Memory B cell (primary cell): ENCODE results near the gene CLIC1.
A peak's percentile ranks its signal among the peaks of the same experiment; 100 is the strongest.

ENCODE experiments used
- ATAC-seq: fragments of 150-1000 bp; cut with Tn5 transposase; 2 replicates; pipeline ENCODE4 v1.10.0; 2021; ENCODE audit warnings: low read depth, mild to moderate bottlenecking, moderate library complexity
- DNase-seq, 2 donors: peaks; one replicate each; pipeline ENCODE4 v3.0.0; 2022; ENCODE audit warnings: low spot score in 2 of 2
- H3K27ac Mint-ChIP-seq: one replicate; pipeline ENCODE4 v1.8.0; 2022; ENCODE audit warnings: mild to moderate bottlenecking, moderate library complexity, mixed read lengths
- H3K27me3 Mint-ChIP-seq: one replicate; pipeline ENCODE4 v1.8.0; 2022; ENCODE audit warnings: mixed read lengths
- H3K36me3 Mint-ChIP-seq: one replicate; pipeline ENCODE4 v1.8.0; 2022; ENCODE audit warnings: mild to moderate bottlenecking, mixed read lengths
- H3K4me1 Mint-ChIP-seq: one replicate; pipeline ENCODE4 v1.8.0; 2022; ENCODE audit warnings: mixed read lengths
- H3K4me3 Mint-ChIP-seq: one replicate; pipeline ENCODE4 v1.8.0; 2022; ENCODE audit warnings: mild to moderate bottlenecking, moderate library complexity, mixed read lengths
- H3K9me3 Mint-ChIP-seq: one replicate; pipeline ENCODE4 v1.8.0; 2022; ENCODE audit warnings: mixed read lengths

CLIC1 gene

DNA sequence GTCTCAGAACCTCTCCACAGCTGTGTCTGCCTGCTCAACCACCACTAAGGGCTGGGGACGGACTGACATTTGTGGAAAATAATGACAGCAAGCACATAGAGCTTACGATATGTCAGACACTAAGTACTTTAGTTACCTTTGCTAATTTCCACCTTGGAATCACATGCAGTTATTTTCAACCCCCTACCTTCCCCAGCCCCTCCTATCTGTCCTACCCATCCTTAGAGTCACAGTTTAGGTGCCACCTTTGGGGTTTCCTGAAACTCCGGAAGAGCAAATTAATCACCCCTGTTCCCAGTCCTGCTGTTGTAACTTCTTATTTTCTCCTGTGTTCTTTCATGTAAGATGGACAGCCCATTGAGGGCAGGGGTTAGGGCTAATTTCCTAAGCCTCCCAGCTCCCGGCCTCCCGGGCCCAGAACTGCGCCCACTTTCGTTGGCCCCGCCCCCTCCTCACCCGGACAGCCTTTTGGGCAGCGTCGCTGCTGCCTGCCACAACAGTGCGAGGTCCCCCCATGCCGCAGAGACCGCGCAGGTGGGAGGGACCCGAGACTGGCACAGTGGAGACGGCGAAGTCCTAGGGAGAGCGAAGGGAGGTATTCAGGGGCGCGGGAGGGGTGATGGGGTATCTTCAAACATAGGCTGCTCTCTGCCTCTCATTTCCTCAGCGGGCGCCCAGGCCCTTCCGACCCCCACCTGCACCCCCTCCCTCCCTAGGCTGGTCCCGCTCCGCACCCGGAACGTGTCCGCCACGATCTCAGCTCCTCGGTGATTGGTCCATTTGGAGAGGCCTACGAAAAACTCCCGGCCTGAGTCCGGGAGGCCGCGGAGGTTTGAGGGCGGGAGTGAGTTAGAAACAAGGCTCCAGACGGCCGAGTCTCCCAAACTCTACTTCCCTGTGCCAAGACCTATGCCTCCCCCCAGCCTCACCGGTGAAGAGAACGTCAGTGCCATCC lies 8.3 kb downstream of the CLIC1 start:
- H3K4me1 Mint-ChIP-seq, result peaks cover 42% of the 10 kb centered on the region
- H3K27ac Mint-ChIP-seq, result peak overlapping the region; percentile 97
- H3K36me3 Mint-ChIP-seq, result peaks cover 28% of the 10 kb centered on the region
- H3K9me3 Mint-ChIP-seq, result no peaks in the 10 kb centered on the region
- DNase-seq, result no peak
- H3K4me3 Mint-ChIP-seq, result peak overlapping the region; percentile 100
- ATAC-seq, result no peak
- no peaks in the 10 kb centered on the region for H3K27me3 Mint-ChIP-seq

DNA sequence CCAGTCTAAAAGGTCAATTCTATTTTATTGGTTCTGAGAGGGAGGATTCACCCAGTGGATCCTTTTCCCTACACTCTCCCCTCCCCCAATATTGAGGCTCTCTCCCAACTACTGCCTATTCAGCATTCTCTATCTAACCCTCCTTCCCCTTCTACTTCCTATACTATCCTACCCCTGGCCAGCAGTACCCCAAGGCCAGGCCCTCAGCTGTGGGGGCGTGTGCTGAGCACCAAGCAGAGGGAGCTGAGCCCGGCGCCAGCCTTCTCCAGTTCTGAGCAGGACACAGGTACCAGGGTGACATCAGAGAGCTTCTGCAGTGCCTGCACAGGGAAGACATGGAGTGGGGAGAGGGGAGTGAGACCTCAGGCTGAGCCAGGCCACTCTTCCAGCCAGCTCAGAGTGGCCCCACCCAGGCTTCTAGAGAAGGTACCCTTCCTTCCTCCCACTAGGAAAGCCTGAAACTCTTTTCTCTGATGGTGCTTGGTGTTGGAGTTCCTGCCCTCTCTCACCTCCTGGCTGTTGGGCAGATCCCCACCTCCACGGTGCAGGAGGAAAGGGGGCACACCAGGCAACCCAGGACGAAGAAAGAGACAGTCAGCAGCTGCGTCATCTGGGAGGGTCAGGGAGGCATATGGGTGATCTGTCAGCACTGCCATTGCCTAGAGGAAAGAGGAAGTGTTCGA lies 9.2 kb downstream of the CLIC1 start:
- peak; percentile 54 to 75 for DNase-seq
- ATAC-seq, result peak; percentile 76
- Mint-ChIP-seq H3K4me3 (peak overlapping the region; percentile 100), H3K9me3 (no peaks in the 10 kb centered on the region), H3K27me3 (no peaks in the 10 kb centered on the region), H3K4me1 (peaks cover 42% of the 10 kb centered on the region), H3K27ac (peak overlapping the region; percentile 97), H3K36me3 (peaks cover 28% of the 10 kb centered on the region)

DNA sequence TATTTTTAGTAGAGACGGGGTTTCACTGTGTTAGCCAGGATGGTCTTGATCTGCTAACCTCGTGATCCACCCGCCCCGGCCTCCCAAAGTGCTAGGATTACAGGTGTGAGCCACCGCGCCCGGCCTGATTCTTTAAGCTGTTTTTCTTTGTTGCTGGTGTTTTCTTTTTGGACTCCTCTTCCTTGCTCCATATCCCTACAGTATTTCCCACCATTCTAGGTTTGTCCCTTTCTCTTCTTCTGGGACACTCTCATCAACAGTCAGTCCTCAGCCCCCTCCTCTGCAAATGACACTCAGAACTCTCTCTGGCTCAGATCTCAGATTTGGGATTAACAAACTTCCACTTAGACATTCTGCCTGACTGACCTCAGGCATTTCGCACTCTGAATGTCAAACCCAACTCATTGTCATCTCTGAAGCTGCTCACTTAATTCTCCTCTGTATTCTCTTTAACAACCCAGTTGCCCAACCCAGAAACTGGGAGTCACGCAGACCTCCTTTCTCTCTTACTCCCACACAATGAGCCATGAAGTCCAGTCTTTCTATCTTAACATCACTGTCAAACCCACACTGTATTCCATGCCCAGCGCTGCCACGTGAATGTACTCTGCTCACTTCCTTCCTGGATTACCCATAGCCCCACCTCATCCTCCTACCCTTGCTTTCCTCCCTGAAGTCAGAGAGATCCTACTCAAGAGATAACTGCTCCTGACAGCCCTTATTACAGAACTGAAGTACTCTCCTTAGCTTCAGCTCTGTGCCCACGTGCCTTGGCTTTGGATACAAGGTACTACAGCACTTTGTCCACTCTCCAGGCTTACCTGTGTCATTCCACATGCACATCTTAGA lies 10.6 kb downstream of the CLIC1 start:
- Mint-ChIP-seq H3K27me3 (no peaks in the 10 kb centered on the region), H3K36me3 (peaks cover 21% of the 10 kb centered on the region), H3K4me3 (no peak overlapping the region), H3K9me3 (no peaks in the 10 kb centered on the region), H3K27ac (peak overlapping the region; percentile 35), H3K4me1 (peaks cover 42% of the 10 kb centered on the region)
- ATAC-seq (no peak), DNase-seq (no peak)

DNA sequence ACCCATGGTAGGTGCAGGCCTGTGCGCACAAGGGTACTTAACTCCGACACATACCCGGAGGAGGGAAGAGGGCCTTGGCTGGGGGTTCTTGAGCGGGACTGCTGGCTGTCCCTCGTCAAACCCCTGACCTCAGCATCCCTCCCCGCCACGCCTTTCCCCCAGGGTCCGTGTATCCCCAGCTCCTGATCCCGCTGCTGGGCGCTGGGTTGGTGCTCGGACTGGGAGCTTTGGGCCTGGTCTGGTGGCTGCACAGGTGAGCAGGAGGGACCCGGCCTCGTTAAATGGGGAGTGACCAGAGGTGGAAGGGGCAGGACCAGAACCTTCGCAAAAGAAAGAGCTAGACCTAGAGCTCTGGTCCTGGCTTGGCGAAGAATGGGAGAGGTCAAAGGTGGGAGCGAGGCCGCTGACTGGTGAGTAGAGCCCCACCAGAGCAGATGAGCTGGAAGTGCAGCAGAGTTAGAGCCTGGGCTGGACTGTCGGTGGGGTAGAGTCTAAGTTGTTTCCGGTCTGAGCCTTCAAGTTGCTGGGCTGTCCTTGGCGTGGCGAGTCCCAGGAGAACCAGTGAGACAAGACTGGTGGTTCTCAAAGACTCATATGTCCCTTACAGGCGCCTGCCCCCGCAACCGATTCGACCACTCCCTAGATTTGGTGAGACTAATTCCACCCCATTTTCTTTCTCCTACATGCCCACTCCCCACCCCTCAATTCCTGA lies 12.2 kb downstream of the CLIC1 start:
- Mint-ChIP-seq H3K27me3 (no peaks in the 10 kb centered on the region), H3K4me1 (peaks cover 35% of the 10 kb centered on the region), H3K27ac (no peak overlapping the region), H3K36me3 (peaks cover 21% of the 10 kb centered on the region), H3K4me3 (no peak overlapping the region), H3K9me3 (no peaks in the 10 kb centered on the region)
- ATAC-seq, result no peak
- no peak for DNase-seq

DNA sequence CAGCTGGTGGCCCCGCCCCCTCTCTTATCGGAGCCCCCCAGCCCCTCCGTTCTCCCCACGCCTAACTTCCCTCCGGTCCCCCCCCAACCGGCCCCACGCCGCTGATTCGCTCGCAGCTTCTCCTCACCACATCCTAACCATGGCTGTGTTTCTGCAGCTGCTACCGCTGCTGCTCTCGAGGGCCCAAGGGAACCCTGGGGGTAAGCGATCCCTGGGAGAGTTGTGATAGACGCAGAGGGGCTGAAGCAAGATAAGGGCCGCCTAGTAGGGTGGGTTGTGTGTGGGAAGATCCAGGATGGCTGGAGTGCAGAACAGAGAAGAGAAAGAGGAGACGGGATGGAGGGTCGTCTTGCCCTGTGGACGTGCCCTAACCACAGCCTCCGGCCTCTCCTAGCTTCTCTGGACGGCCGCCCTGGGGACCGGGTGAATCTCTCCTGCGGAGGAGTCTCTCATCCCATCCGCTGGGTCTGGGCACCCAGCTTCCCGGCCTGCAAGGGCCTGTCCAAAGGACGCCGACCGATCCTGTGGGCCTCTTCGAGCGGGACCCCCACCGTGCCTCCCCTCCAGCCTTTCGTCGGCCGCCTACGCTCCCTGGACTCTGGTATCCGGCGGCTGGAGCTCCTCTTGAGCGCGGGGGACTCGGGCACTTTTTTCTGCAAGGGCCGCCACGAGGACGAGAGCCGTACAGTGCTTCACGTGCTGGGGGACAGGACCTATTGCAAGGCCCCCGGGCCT lies 12.9 kb downstream of the CLIC1 start, which contains the start of gene MPIG6B:
MPIG6B (plus strand) TSS at position 129 of the 735 bp plus-strand sequence; CDS start at position 140, 11 bp downstream.
- H3K4me1 Mint-ChIP-seq, result peaks cover 30% of the 10 kb centered on the region
- no peaks in the 10 kb centered on the region for H3K27me3 Mint-ChIP-seq
- H3K36me3 Mint-ChIP-seq, result peaks cover 21% of the 10 kb centered on the region
- ATAC-seq (no peak), DNase-seq (no peak)
- no peaks in the 10 kb centered on the region for H3K9me3 Mint-ChIP-seq
- H3K4me3 Mint-ChIP-seq, result peak within 1 kb of the TSS; percentile 8
- H3K27ac Mint-ChIP-seq, result no peak within 1 kb of the TSS

DNA sequence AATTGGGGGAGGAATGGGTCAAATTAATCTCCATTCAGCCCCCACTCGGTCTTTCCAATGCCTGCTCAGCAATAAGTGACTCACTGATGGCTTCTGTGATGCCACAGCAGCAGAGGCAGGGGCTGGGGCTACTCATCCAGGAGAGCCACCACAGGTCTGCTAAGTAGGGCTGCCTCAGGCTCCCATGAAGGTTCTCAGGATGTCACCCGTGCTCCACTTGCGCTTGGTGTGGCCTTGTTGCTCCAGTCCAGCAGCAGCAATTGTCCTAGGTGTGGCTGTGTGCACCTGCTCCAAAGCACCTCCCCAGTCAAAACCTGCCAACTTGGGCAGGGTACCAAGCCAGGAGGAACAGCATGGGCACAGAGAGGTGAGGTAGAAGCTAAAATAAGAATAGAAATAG lies 14.2 kb downstream of the CLIC1 start:
- no peaks in the 10 kb centered on the region for H3K27me3 Mint-ChIP-seq
- ATAC-seq, result no peak
- H3K27ac Mint-ChIP-seq, result no peak overlapping the region
- H3K36me3 Mint-ChIP-seq, result peaks cover 16% of the 10 kb centered on the region
- H3K9me3 Mint-ChIP-seq, result no peaks in the 10 kb centered on the region
- DNase-seq, result no peak
- peaks cover 22% of the 10 kb centered on the region for H3K4me1 Mint-ChIP-seq
- H3K4me3 Mint-ChIP-seq, result no peak overlapping the region

DNA sequence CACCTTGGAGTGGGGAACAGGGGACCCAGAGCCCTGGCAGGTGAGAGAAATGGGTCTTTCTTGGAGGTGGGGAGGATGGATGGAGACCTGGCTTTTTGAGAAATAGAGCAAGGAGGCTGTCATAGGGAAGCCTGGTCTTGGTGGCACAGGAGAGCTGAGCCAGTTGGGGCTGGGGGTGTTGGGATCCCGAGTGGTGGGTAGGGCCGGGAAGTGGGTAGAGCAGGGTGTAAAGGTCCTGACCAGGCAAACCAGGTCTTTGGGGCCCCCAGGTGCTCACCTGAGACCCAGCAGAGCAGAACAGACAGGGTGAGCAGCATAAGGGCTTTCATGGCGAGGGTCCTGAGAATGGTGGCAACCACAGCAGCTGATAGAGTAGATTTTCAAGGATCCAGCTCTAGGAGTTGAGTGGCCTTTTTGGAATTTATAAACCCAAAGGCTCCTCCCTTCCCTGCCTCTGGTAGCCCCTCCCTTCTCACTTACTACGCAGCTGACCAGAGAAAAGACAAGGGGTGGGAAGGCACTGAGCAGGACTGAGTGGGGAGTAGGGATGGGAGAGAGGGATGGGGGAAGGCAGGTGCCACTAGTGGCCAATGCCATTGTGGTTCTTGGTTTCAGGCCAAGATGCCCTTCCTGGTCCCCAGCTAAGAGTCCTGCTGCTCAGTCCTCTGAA lies 14.8 kb downstream of the CLIC1 start, which contains the start of gene LY6G6C:
LY6G6C (minus strand) TSS at position 396 of the 670 bp plus-strand sequence; CDS start at position 329, 67 bp downstream.
- H3K27ac Mint-ChIP-seq, result peak within 1 kb of the TSS; percentile 4
- no peaks in the 10 kb centered on the region for H3K9me3 Mint-ChIP-seq
- H3K4me3 Mint-ChIP-seq, result no peak within 1 kb of the TSS
- no peak for DNase-seq
- peaks cover 16% of the 10 kb centered on the region for H3K4me1 Mint-ChIP-seq
- no peak for ATAC-seq
- no peaks in the 10 kb centered on the region for H3K27me3 Mint-ChIP-seq
- peaks cover 9% of the 10 kb centered on the region for H3K36me3 Mint-ChIP-seq

DNA sequence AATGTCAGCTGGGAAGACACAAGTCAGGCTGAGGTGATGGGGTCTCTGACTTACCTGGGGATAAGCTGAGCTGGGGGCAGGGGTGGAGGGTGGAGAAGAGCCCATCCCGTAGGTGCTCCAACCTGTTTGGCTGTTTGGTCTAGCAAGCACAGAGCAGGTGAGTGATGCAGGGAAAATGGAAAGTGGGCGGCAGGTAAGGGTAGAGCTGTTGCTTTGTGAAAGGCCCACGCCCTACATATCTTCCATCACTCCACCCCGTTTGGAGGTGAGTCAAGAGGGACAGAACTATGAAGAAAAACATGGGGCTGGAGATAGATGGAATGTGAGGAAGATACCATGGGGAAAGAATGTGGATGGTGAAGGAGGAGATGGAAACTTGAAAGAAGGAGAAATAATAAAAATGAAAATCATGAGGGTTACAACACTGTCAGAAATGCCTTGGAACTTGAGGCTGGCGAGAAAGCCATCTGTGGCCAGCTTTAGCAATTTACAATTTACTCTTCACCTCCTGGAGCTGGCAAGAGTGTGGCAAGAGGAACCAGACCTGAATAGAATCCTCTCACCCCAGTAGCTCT lies 16.0 kb downstream of the CLIC1 start:
- DNase-seq, result no peak
- Mint-ChIP-seq H3K27ac (no peak overlapping the region), H3K9me3 (no peaks in the 10 kb centered on the region), H3K36me3 (no peaks in the 10 kb centered on the region), H3K4me3 (no peak overlapping the region), H3K4me1 (peaks cover 5% of the 10 kb centered on the region), H3K27me3 (no peaks in the 10 kb centered on the region)
- ATAC-seq, result no peak

DNA sequence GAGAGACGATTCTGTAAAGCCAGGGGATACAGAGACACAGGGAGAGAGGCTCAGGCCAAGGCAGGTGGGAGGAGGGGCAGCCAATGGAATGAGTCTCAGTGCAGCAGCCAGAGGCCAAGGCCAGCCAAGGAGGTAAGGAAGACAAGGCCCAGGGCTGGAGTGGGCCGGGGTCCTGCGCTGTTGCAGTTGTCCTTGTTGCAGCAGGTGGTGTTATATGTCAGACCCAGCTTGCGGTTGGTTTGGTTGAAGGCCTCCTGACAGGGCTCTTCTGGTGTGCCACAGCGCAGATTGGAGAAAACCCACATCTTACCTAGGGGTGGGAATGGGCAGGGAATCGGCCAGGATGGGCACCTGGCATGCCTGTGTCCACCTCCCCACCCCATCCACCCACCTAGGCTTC lies 17.3 kb downstream of the CLIC1 start:
- H3K27ac Mint-ChIP-seq, result no peak overlapping the region
- no peak for ATAC-seq
- no peaks in the 10 kb centered on the region for H3K27me3 Mint-ChIP-seq
- H3K4me3 Mint-ChIP-seq, result no peak overlapping the region
- H3K36me3 Mint-ChIP-seq, result no peaks in the 10 kb centered on the region
- no peaks in the 10 kb centered on the region for H3K9me3 Mint-ChIP-seq
- H3K4me1 Mint-ChIP-seq, result peaks cover 5% of the 10 kb centered on the region
- no peak for DNase-seq

DNA sequence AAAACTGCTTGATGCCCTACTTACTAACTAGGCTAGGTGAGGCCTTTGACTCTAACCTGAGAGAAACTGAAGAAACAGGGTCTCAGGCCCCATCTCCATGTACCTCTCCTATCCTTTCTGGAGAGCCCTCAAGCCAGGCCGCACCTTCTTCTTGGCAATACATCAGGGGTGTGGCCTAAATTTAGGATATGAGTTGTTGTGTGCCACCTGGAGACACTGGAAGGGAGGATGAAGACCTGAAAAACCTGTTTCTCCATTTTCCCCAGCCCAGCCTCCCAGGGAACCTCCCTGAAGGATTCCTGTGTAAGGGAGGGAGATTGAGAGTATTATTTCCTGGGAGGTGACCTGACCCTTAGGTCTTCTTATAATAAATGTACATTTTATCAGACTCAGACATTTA lies 18.1 kb downstream of the CLIC1 start:
- Mint-ChIP-seq H3K27me3 (no peaks in the 10 kb centered on the region), H3K4me1 (peaks cover 2% of the 10 kb centered on the region), H3K36me3 (no peaks in the 10 kb centered on the region), H3K27ac (no peak overlapping the region), H3K9me3 (no peaks in the 10 kb centered on the region), H3K4me3 (no peak overlapping the region)
- ATAC-seq (no peak), DNase-seq (no peak)

DNA sequence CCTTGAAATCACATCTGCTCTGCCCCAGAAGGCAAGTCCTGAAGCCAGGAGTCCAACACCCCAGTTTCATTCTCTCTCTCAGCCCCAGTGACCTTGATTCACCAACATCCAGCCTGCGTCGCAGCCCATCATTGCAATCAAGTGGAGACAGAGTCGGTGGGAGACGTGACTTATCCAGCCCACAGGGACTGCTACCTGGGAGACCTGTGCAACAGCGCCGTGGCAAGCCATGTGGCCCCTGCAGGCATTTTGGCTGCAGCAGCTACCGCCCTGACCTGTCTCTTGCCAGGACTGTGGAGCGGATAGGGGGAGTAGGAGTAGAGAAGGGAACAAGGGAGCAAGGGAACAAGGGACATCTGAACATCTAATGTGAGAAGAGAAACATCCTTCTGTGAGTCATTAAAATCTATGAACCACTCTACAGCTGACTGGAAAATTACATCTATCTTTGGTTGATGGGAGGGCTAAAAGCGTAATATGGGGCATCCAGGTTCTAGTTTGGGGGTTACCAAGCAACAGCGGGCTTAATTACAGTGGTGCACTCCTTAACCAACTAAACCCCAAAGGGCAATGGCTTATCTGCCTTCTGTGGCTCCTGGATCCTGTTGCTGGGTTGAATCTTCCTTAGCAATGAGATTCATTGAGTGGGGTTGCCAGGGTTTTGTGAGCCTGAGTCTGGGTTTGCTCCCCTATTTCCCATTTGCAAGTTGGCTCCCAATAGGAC lies 18.7 kb downstream of the CLIC1 start:
- Mint-ChIP-seq H3K27me3 (no peaks in the 10 kb centered on the region), H3K9me3 (no peaks in the 10 kb centered on the region), H3K4me1 (no peaks in the 10 kb centered on the region), H3K4me3 (no peak overlapping the region), H3K27ac (no peak overlapping the region), H3K36me3 (no peaks in the 10 kb centered on the region)
- ATAC-seq (no peak), DNase-seq (no peak)
